Parathyroid adenoma (tissue), 2 donors: ENCODE results near the gene SMCO1.

ENCODE experiments used
- H2AFZ ChIP-seq: fragments of 300-600 bp; sonication (generic); one replicate; pipeline ENCODE4 v1.7.0; 2017; ENCODE audit warnings: antibody characterized with exemption, mild to moderate bottlenecking
- H3K27ac ChIP-seq: fragments of 300-600 bp; sonication (generic); one replicate; pipeline ENCODE4 v1.7.0; 2017
- H3K27me3 ChIP-seq: fragments of 300-600 bp; sonication (generic); one replicate; pipeline ENCODE4 v1.7.0; 2017; ENCODE audit warnings: low read length; ENCODE audit not compliant: control insufficient read depth, insufficient read depth
- H3K36me3 ChIP-seq: fragments of 300-600 bp; sonication (generic); one replicate; pipeline ENCODE4 v1.7.0; 2017; ENCODE audit warnings: low read length; ENCODE audit not compliant: control insufficient read depth, insufficient read depth
- H3K4me1 ChIP-seq: fragments of 300-600 bp; sonication (generic); one replicate; pipeline ENCODE4 v1.7.0; 2017; ENCODE audit warnings: control low read depth
- H3K4me2 ChIP-seq: fragments of 300-600 bp; sonication (generic); one replicate; pipeline ENCODE4 v1.7.0; 2017; ENCODE audit warnings: low read length
- H3K4me3 ChIP-seq: fragments of 300-600 bp; sonication (generic); one replicate; pipeline ENCODE4 v1.7.0; 2017; ENCODE audit warnings: low read depth, low read length
- H3K79me2 ChIP-seq: fragments of 300-600 bp; sonication (generic); one replicate; pipeline ENCODE4 v1.7.0; 2017; ENCODE audit warnings: control low read depth
- H3K9ac ChIP-seq: fragments of 300-600 bp; sonication (generic); one replicate; pipeline ENCODE4 v1.7.0; 2017; ENCODE audit warnings: mild to moderate bottlenecking
- H3K9me3 ChIP-seq: fragments of 300-600 bp; sonication (generic); one replicate; pipeline ENCODE4 v1.7.0; 2017; ENCODE audit warnings: low read length; ENCODE audit not compliant: control insufficient read depth
- TF ChIP-seq, protein P1 (sequence below): fragments of 300-600 bp; sonication (generic); IDR thresholded peaks from one replicate; pipeline ENCODE4 v1.7.0; 2017; ENCODE audit warnings: antibody characterized with exemption, mild to moderate bottlenecking
- donor health status: primary hyperparathyroidism.

Gene SMCO1

DNA sequence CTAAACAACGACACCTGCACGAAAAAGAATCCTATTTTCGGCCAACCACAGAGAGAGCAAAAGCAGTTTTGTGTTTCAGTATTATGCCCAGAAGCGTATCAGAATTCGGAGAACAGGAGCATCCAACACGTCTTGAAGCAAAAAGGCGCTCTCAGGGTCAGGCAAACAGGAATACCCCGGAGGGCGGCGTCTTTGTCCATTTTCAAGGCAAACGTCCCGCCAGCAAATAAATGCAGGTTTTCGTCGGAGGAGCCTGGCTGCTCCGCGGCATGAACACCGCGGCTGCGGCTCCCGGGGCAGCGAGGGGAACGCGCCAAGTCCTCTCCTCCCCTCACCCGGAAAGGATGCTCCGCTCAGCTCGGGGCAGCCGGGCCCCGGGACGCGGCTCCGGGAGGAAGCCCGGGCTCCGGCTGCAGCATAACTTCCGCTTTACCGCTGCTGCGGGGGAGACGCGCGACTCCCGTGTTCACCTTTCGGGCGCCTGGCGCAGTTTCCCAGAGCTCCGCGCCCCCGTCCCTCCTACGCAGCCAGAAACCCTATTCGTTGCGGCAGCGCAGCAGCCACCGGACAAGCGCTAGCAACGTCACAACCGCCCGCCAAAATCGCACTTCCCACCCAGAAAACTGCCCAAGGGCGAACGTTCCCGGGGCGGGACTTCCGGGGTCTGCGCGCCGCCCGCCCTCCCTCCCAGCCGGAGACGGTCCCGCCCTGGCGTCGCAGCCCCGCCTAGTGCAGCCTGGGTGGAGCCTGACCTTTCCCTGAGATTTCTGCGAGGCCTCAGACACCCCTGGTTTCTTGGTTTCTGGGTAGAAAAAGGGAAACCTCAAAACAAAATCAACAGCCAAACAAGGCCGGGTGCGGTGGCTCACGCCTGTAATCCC is 11.7 kb downstream of the SMCO1 start, which contains the start of gene RNF168:
Gene RNF168 (minus strand): TSS at position 573 of the 881 bp plus-strand sequence. CDS start 595 bp downstream, outside the sequence.
- H3K4me3 ChIP-seq = peak within 1 kb of the TSS; percentile 75
- peak within 1 kb of the TSS; percentile 92 for H3K4me2 ChIP-seq
- TF ChIP-seq, protein P1, sequence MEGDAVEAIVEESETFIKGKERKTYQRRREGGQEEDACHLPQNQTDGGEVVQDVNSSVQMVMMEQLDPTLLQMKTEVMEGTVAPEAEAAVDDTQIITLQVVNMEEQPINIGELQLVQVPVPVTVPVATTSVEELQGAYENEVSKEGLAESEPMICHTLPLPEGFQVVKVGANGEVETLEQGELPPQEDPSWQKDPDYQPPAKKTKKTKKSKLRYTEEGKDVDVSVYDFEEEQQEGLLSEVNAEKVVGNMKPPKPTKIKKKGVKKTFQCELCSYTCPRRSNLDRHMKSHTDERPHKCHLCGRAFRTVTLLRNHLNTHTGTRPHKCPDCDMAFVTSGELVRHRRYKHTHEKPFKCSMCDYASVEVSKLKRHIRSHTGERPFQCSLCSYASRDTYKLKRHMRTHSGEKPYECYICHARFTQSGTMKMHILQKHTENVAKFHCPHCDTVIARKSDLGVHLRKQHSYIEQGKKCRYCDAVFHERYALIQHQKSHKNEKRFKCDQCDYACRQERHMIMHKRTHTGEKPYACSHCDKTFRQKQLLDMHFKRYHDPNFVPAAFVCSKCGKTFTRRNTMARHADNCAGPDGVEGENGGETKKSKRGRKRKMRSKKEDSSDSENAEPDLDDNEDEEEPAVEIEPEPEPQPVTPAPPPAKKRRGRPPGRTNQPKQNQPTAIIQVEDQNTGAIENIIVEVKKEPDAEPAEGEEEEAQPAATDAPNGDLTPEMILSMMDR = no peak
- H3K27ac ChIP-seq = peak within 1 kb of the TSS; percentile 79
- H3K4me1 ChIP-seq = peaks cover 16% of the 10 kb centered on the region
- no peaks in the 10 kb centered on the region for H3K9me3 ChIP-seq
- H3K9ac ChIP-seq = peak within 1 kb of the TSS; percentile 11
- no peaks in the 10 kb centered on the region for H3K27me3 ChIP-seq
- peaks cover 34% of the 10 kb centered on the region for H3K79me2 ChIP-seq
- peak within 1 kb of the TSS; percentile 75 for H2AFZ ChIP-seq
- no peaks in the 10 kb centered on the region for H3K36me3 ChIP-seq

DNA sequence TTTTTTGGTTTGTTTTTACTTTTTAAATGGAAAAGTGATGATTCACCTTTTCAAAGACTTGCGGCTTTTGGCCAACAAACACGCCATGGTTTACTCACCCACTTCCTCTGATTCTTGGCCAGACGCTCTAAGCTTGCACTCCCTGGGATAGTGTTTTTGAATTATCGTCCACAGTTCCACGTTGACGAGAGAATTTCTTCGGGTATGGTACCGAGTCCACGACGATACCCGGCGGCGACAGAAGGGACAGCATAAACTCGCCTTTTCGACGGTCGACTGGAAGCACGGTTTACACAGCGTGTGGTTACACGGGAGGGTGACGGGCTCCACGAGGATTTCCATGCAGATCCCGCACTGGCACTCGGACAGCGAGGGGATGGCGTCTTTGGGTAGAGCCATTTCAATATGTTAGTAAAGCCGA is 12.4 kb downstream of the SMCO1 start:
- H3K79me2 ChIP-seq = peaks cover 40% of the 10 kb centered on the region
- H3K36me3 ChIP-seq = no peaks in the 10 kb centered on the region
- H3K4me2 ChIP-seq = peak overlapping the region; percentile 92
- peak overlapping the region; percentile 79 for H3K27ac ChIP-seq
- peaks cover 16% of the 10 kb centered on the region for H3K4me1 ChIP-seq
- H3K9ac ChIP-seq = peak overlapping the region; percentile 11
- H3K4me3 ChIP-seq = peak overlapping the region; percentile 75
- peak overlapping the region; percentile 75 for H2AFZ ChIP-seq
- H3K9me3 ChIP-seq = no peaks in the 10 kb centered on the region
- H3K27me3 ChIP-seq = no peaks in the 10 kb centered on the region
- TF ChIP-seq, protein P1 = no peak

DNA sequence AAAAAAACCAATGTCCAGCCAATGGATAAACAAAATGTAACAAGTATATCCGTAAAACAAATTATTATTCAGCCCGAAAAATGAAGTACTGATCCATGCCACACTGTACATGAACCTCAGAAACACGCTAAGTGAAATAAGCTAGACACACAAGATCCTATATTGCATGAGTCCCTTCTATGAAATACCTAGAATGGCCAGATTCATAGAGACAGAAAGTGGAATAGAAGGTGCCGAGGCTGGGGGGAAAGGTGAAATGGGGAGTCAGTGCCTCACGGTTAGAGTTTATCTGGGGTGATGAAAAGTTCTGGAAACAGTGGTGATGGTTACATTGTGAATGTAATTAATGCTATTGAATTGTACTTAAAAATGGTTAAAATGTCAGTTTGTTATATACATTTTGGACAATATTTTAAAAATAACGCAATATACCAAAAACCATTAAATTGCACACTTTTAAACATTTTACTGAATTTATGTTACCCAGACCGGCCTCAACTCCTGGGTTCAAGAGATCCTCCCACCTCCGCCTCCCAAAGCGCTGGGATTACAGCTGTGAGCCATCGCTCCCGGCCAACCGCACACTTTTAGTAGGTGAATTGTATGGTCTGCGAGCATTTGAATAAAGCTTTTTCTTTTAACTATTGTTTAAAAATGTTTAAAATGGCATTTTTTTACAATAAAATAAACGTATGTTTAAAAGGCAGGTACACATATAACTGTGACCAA is 13.7 kb downstream of the SMCO1 start:
- H3K9me3 ChIP-seq = no peaks in the 10 kb centered on the region
- TF ChIP-seq, protein P1 = no peak
- no peak overlapping the region for H3K9ac ChIP-seq

GRCh38 chr3:196499807-196500524 is 15.2 kb downstream of the SMCO1 start:
- TF ChIP-seq, protein P1 = no peak
- Histone ChIP-seq H3K9me3 (no peaks in the 10 kb centered on the region), H3K27me3 (no peaks in the 10 kb centered on the region), H3K27ac (no peak overlapping the region), H3K4me2 (peak overlapping the region; percentile 3), H2AFZ (no peak overlapping the region), H3K79me2 (peaks cover 58% of the 10 kb centered on the region), H3K4me1 (peaks cover 16% of the 10 kb centered on the region), H3K4me3 (no peak overlapping the region), H3K36me3 (no peaks in the 10 kb centered on the region), H3K9ac (no peak overlapping the region)

More for the DNA sequence above, 13.7 kb downstream of the SMCO1 start:
- Histone ChIP-seq H3K4me3 (peak overlapping the region; percentile 75), H2AFZ (no peak overlapping the region), H3K36me3 (no peaks in the 10 kb centered on the region), H3K27me3 (no peaks in the 10 kb centered on the region), H3K4me2 (peak overlapping the region; percentile 92), H3K4me1 (peaks cover 16% of the 10 kb centered on the region), H3K79me2 (peaks cover 54% of the 10 kb centered on the region), H3K27ac (no peak overlapping the region)
